Measurements from ENCODE around the gene DCLRE1B.

- no peak for TF ChIP-seq EZH2 (IDR thresholded peaks at IDR 0.05; ENCODE audit: low read depth)
- no peak for TF ChIP-seq CTCF (conservative IDR thresholded peaks at IDR 0.05)
Observed at GRCh38 chr1:113945329-113945728, 40.2 kb downstream of the DCLRE1B start.
